H1 (cell line): ENCODE results near the gene MRPL54. TPM values are rescaled to one million over a fixed set of nuclear protein-coding genes. Genes with fewer than 3 reads are reported as not detected.

ENCODE experiments used
- CTCF ChIA-PET: fragments of 300-600 bp; sonication (Branson Sonifier 250); formaldehyde crosslinking; loops from one replicate; lab custom pipeline; 2021; ENCODE audit not compliant: partially characterized antibody; lab: Charles Lee
- POLR2A ChIA-PET: fragments of 300-600 bp; sonication (Branson Sonifier 250); formaldehyde crosslinking; loops from one replicate; lab custom pipeline; 2021; ENCODE audit warnings: inconsistent platforms; ENCODE audit not compliant: partially characterized antibody; lab: Charles Lee
- DNase-seq, 2 experiments: peaks; one replicate each; pipeline versions ENCODE4 v3.0.0 to v3.0.0-alpha.2; 2010 to 2022; ENCODE audit warnings: low spot score in 2 of 2, low read depth in 1 of 2, mixed read lengths in 1 of 2
- FAIRE-seq: peaks from 2 replicates; lab custom pipeline; 2011; peaks lifted over from hg19 to GRCh38; lab: Jason Lieb, UNC
- H2AFZ ChIP-seq: 2 replicates; pipeline ENCODE4 v1.8.1; 2012; ENCODE audit warnings: low read length, inconsistent platforms
- H2AK5ac ChIP-seq: 2 replicates; pipeline ENCODE4 v1.6.1; 2013; ENCODE audit warnings: low read depth, low read length
- H2BK120ac ChIP-seq: replicated peaks from 2 replicates; pipeline ENCODE3; 2013; ENCODE audit warnings: low read depth, low read length, inconsistent platforms
- H2BK12ac ChIP-seq: 2 replicates; pipeline ENCODE4 v1.6.1; 2013; ENCODE audit warnings: low read depth, low read length
- H2BK15ac ChIP-seq: 2 replicates; pipeline ENCODE4 v1.6.1; 2013; ENCODE audit warnings: low read length
- H2BK20ac ChIP-seq: 2 replicates; pipeline ENCODE4 v1.6.1; 2013; ENCODE audit warnings: low read length
- H2BK5ac ChIP-seq: 2 replicates; pipeline ENCODE4 v1.6.1; 2013; ENCODE audit warnings: low read depth, low read length
- H3K14ac ChIP-seq: 2 replicates; pipeline ENCODE4 v1.6.1; 2013; ENCODE audit warnings: inconsistent platforms; ENCODE audit not compliant: insufficient read length
- H3K18ac ChIP-seq: 2 replicates; pipeline ENCODE4 v1.6.1; 2013; ENCODE audit warnings: low read length; ENCODE audit errors: extremely low read depth
- H3K23ac ChIP-seq: 2 replicates; pipeline ENCODE4 v1.6.1; 2013; ENCODE audit warnings: inconsistent platforms; ENCODE audit not compliant: insufficient read length
- H3K23me2 ChIP-seq: 2 replicates; pipeline ENCODE4 v1.6.1; 2013; ENCODE audit warnings: low read depth, low read length
- H3K27ac ChIP-seq: 2 replicates; pipeline ENCODE4 v1.6.1; 2011; ENCODE audit warnings: low read depth, low read length, inconsistent platforms
- H3K27me3 ChIP-seq, 4 experiments: replicated peaks in 1 of 4; 1 replicate in 1 of 4; 2 replicates in 3 of 4; pipeline versions ENCODE4 v1.6.1 to v1.8.1; 2011 to 2013; ENCODE audit warnings: low read length in 3 of 4, mild to moderate bottlenecking in 3 of 4, inconsistent platforms in 2 of 4, mixed read lengths in 2 of 4, moderate library complexity in 1 of 4; ENCODE audit not compliant: control insufficient read depth in 3 of 4, insufficient read depth in 3 of 4; ENCODE audit errors: extremely low read depth in 1 of 4
- H3K36me3 ChIP-seq, 4 experiments: 2 replicates each; pipeline versions ENCODE4 v1.6.1 to v1.8.1; 2011 to 2013; ENCODE audit warnings: mild to moderate bottlenecking in 4 of 4, low read length in 3 of 4, moderate library complexity in 2 of 4, control low read depth in 1 of 4, inconsistent platforms in 1 of 4; ENCODE audit not compliant: insufficient read depth in 4 of 4, control insufficient read depth in 2 of 4
- H3K4ac ChIP-seq: replicated peaks from 2 replicates; pipeline ENCODE3; 2013; ENCODE audit warnings: low read length, low read depth, mixed read lengths, inconsistent platforms; ENCODE audit not compliant: insufficient read length
- H3K4me1 ChIP-seq, 4 experiments: replicated peaks in 1 of 4; 1 replicate in 1 of 4; 2 replicates in 3 of 4; pipeline versions ENCODE4 v1.6.1 to v1.8.1; 2011 to 2013; ENCODE audit warnings: low read length in 3 of 4, inconsistent platforms in 2 of 4, mixed read lengths in 1 of 4; ENCODE audit not compliant: insufficient read depth in 4 of 4, control insufficient read depth in 3 of 4
- H3K4me2 ChIP-seq, 2 experiments: 2 replicates each; pipeline versions ENCODE4 v1.6.1 to v1.8.1; 2011 to 2013; ENCODE audit warnings: low read depth in 2 of 2, low read length in 2 of 2, control low read depth in 1 of 2, inconsistent platforms in 1 of 2, mild to moderate bottlenecking in 1 of 2; ENCODE audit not compliant: insufficient read depth in 1 of 2
- H3K4me3 ChIP-seq, 4 experiments: fragments of 200-600, 300-600 bp in 1 of 4; sonication (generic), shearing (Covaris generic), sonication (Bioruptor Twin) in 1 of 4; 2 replicates each; pipeline versions ENCODE4 v1.5.1 to v1.8.1; 2011 to 2016; ENCODE audit warnings: low read length in 4 of 4, low read depth in 3 of 4, control low read depth in 2 of 4, inconsistent platforms in 2 of 4, mild to moderate bottlenecking in 2 of 4, mixed read lengths in 1 of 4, moderate library complexity in 1 of 4; ENCODE audit not compliant: insufficient read depth in 2 of 4; ENCODE audit errors: extremely low read depth in 1 of 4
- H3K56ac ChIP-seq: replicated peaks from 2 replicates; pipeline ENCODE3; 2013; ENCODE audit warnings: low read depth, mild to moderate bottlenecking, mixed read lengths, low read length, inconsistent platforms; ENCODE audit not compliant: insufficient read length
- H3K79me1 ChIP-seq: 2 replicates; pipeline ENCODE4 v1.6.1; 2013; ENCODE audit warnings: low read depth, low read length, control low read depth
- H3K79me2 ChIP-seq, 2 experiments: 2 replicates each; pipeline versions ENCODE4 v1.6.1 to v1.8.1; 2012 to 2013; ENCODE audit warnings: low read length in 2 of 2, mild to moderate bottlenecking in 2 of 2, inconsistent platforms in 1 of 2; ENCODE audit not compliant: insufficient read depth in 2 of 2, control insufficient read depth in 1 of 2
- H3K9ac ChIP-seq, 4 experiments: replicated peaks in 1 of 4; 1 replicate in 1 of 4; 2 replicates in 3 of 4; pipeline versions ENCODE4 v1.6.1 to v1.8.1; 2011 to 2013; ENCODE audit warnings: low read depth in 3 of 4, low read length in 3 of 4, control low read depth in 2 of 4, mild to moderate bottlenecking in 2 of 4, moderate library complexity in 2 of 4, inconsistent platforms in 1 of 4; ENCODE audit errors: extremely low read depth in 1 of 4
- H3K9me3 ChIP-seq, 2 experiments: 2 replicates each; pipeline versions ENCODE4 v1.6.1 to v1.8.1; 2012 to 2013; ENCODE audit warnings: mild to moderate bottlenecking in 2 of 2, moderate library complexity in 2 of 2, control low read depth in 1 of 2, inconsistent platforms in 1 of 2, low read depth in 1 of 2, low read length in 1 of 2, mixed read lengths in 1 of 2; ENCODE audit not compliant: insufficient read depth in 2 of 2
- H4K20me1 ChIP-seq, 2 experiments: replicated peaks in 1 of 2; 2 replicates each; pipeline versions ENCODE3 to v1.8.1; 2011 to 2013; ENCODE audit warnings: inconsistent platforms in 2 of 2, low read length in 2 of 2, mild to moderate bottlenecking in 1 of 2; ENCODE audit not compliant: insufficient read depth in 2 of 2, control insufficient read depth in 1 of 2
- H4K5ac ChIP-seq: 2 replicates; pipeline ENCODE4 v1.6.1; 2013; ENCODE audit warnings: low read length, low read depth, mixed read lengths, inconsistent platforms; ENCODE audit not compliant: insufficient read length
- H4K8ac ChIP-seq: 2 replicates; pipeline ENCODE4 v1.8.0; 2013; ENCODE audit warnings: mild to moderate bottlenecking, moderate library complexity, low read length, inconsistent platforms; ENCODE audit not compliant: insufficient read depth; ENCODE audit errors: extremely low read depth
- H4K91ac ChIP-seq: replicated peaks from 2 replicates; pipeline ENCODE3; 2013; ENCODE audit warnings: low read length, mixed read lengths, inconsistent platforms; ENCODE audit not compliant: insufficient read length
- BCL11A ChIP-seq, 2 experiments: IDR thresholded peaks; one replicate each; pipeline ENCODE4 v1.6.1; 2011; ENCODE audit warnings: low read depth in 2 of 2, low read length in 2 of 2, mild to moderate bottlenecking in 2 of 2
- BRCA1 ChIP-seq: IDR thresholded peaks from 2 replicates; pipeline ENCODE4 v1.6.1; 2012; ENCODE audit warnings: low read depth, low read length, improper control_type of control experiment
- CEBPB ChIP-seq: IDR thresholded peaks from 2 replicates; pipeline ENCODE4 v1.6.1; 2012; ENCODE audit warnings: low read depth, low read length
- CHD1 ChIP-seq: IDR thresholded peaks from 2 replicates; pipeline ENCODE4 v1.6.1; 2012; ENCODE audit warnings: low read depth, low read length, improper control_type of control experiment
- SP4 ChIP-seq: IDR thresholded peaks from 2 replicates; pipeline ENCODE4 v1.6.1; 2012; ENCODE audit warnings: low read length, inconsistent platforms
- TAF7 ChIP-seq: optimal IDR thresholded peaks from 2 replicates; pipeline ENCODE3; 2011; ENCODE audit warnings: low read depth, mild to moderate bottlenecking, inconsistent platforms, low read length, moderate library complexity, borderline replicate concordance
- WGBS, 2 experiments: shearing (Covaris generic) in 1 of 2; methylation state at CpG; one replicate each; pipeline versions ENCODE4 v1.1.6 to v1.1.7; 2013 to 2015; ENCODE audit warnings: low lambda C conversion rate in 2 of 2, mixed read lengths in 2 of 2, inconsistent platforms in 1 of 2, low coverage in 1 of 2, missing lambda C conversion rate in 1 of 2; ENCODE audit not compliant: insufficient replicate concordance in 2 of 2, insufficient coverage in 1 of 2, insufficient read length in 1 of 2; ENCODE audit errors: extremely low coverage in 1 of 2, missing lambda C conversion rate in 1 of 2; 5-methylcytosine and 5-hydroxymethylcytosine counted together
- polyA plus RNA-seq, 7 experiments: library from polyadenylated mRNA; depleted of rRNA in 3 of 7; stranded (reverse) in 5 of 7; unstranded in 2 of 7; fragments of >200 nt in 5 of 7; fragments of 200-250 nt in 2 of 7; gene quantifications; 1 replicate in 5 of 7; 2 replicates in 1 of 7; 4 replicates in 1 of 7; pipeline versions ENCODE4 v1.2.1 to v1.2.3, GENCODE V29; 2011 to 2013; ENCODE audit warnings: missing spikeins in 2 of 7, mixed read lengths in 2 of 7
- total RNA-seq: library from RNA; stranded (reverse); fragmentation: NEBNext Ultra II Directional; extraction: Animal tissue kit (Norgen Biotek cat#: 25700); gene quantifications from 2 replicates; pipeline ENCODE4 v1.2.1, GENCODE V29; 2021
- TF ChIP-seq, protein P1 (sequence below), 3 experiments: IDR thresholded peaks; 1 replicate in 2 of 3; 2 replicates in 1 of 3; pipeline versions ENCODE4 v1.5.1 to v1.6.1; 2011; ENCODE audit warnings: low read length in 3 of 3, mild to moderate bottlenecking in 3 of 3, inconsistent platforms in 2 of 3, low read depth in 1 of 3, moderate library complexity in 1 of 3; ENCODE audit not compliant: insufficient read depth in 1 of 3; ENCODE audit errors: control extremely low read depth in 1 of 3

The MRPL54 gene
- total and polyA plus RNA-seq, 2 of the 8 experiments (the other 6 are each of a cell fraction or from before 2014, with no cell fraction given): 63.8 to 72.8 TPM

DNA sequence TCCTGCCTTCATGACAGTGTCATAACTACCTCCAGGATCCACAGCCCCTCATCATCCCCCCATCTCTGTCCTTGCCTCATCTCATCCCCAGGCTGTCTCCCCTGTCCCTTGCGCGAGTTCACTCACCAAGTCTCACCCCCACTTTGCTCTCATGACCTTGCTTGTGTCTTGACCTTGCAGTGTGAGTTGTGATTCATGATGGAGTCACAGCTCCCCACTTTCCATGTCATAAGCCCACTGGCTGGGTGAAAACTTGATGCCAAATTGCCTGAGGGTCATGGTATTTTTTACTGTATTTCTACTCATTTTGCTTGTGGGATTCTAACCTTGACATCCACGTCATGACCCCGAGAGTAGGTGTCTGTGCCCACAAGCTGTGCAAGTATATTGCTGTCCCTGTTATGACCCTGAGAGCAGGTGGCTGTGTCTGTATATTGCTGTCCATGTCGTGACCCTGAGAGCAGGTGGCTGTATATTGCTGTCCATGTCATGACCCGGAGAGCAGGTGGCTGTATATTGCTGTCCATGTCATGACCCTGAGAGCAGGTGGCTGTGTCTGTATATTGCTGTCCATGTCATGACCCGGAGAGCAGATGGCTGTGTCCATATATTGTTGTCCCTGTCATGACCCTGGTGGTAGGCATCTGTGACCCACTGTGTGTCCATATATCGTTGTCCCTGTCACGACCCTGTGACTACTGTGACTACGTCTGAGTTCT is 24.8 kb upstream of the MRPL54 start:
- H2BK15ac ChIP-seq: no peak overlapping the region

More for the DNA sequence above, 24.8 kb upstream of the MRPL54 start:
- no peak for DNase-seq
- no peak overlapping the region for H3K4me3 ChIP-seq
- H2BK5ac ChIP-seq: no peak overlapping the region
- TF ChIP-seq BRCA1 (no peak), CHD1 (no peak), BCL11A (IDR thresholded peaks at IDR 0.05; ENCODE audit: low read depth in 2 of 2, low read length in 2 of 2) (no peak), SP4 (no peak), TAF7 (no peak), CEBPB (no peak)
- TF ChIP-seq, protein P1, sequence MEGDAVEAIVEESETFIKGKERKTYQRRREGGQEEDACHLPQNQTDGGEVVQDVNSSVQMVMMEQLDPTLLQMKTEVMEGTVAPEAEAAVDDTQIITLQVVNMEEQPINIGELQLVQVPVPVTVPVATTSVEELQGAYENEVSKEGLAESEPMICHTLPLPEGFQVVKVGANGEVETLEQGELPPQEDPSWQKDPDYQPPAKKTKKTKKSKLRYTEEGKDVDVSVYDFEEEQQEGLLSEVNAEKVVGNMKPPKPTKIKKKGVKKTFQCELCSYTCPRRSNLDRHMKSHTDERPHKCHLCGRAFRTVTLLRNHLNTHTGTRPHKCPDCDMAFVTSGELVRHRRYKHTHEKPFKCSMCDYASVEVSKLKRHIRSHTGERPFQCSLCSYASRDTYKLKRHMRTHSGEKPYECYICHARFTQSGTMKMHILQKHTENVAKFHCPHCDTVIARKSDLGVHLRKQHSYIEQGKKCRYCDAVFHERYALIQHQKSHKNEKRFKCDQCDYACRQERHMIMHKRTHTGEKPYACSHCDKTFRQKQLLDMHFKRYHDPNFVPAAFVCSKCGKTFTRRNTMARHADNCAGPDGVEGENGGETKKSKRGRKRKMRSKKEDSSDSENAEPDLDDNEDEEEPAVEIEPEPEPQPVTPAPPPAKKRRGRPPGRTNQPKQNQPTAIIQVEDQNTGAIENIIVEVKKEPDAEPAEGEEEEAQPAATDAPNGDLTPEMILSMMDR (IDR thresholded peaks at IDR 0.05; ENCODE audit: control extremely low read depth in 1 of 3, insufficient read depth in 1 of 3, low read depth in 1 of 3, low read length in 3 of 3): no peak
- H2BK12ac ChIP-seq: no peak overlapping the region
- WGBS, 2 experiments: 91% methylated on average over 10 of the region's 10 CpGs; no CpG with 5 or more reads in 1 of the 2 experiments
- H4K20me1 ChIP-seq: peaks cover 0 to 3% of the 10 kb centered on the region in 2 experiments
- no peak overlapping the region for H3K4ac ChIP-seq
- no peaks in the 10 kb centered on the region for H3K79me2 ChIP-seq
- H3K36me3 ChIP-seq: peaks cover 0 to 6% (median 2%) of the 10 kb centered on the region in 4 experiments; a peak in 4 of 8 replicates
- H3K9ac ChIP-seq: no peak overlapping the region
- POLR2A ChIA-PET: no interaction called here
- FAIRE-seq: no peak
- no peaks in the 10 kb centered on the region for H3K27me3 ChIP-seq
- no peak overlapping the region for H3K56ac ChIP-seq
- no peak overlapping the region for H3K18ac ChIP-seq
- no peak overlapping the region for H4K5ac ChIP-seq
- no peak overlapping the region for H2AK5ac ChIP-seq
- H2BK120ac ChIP-seq: no peak overlapping the region
- no peak overlapping the region for H3K14ac ChIP-seq
- CTCF ChIA-PET: interaction anchor here (0.9 to 1.0 kb wide), 3 partner anchors 9 to 26 kb away, joined by 3 read pairs; no protein-coding TSS in a partner anchor
- H3K23ac ChIP-seq: no peak overlapping the region
- H3K4me1 ChIP-seq: no peaks in the 10 kb centered on the region
- no peak overlapping the region for H2AFZ ChIP-seq
- no peaks in the 10 kb centered on the region for H3K23me2 ChIP-seq
- H4K91ac ChIP-seq: no peak overlapping the region
- H3K27ac ChIP-seq: no peak overlapping the region
- H4K8ac ChIP-seq: no peak overlapping the region
- no peaks in the 10 kb centered on the region for H3K9me3 ChIP-seq
- H2BK20ac ChIP-seq: no peak overlapping the region
- no peaks in the 10 kb centered on the region for H3K79me1 ChIP-seq
- no peak overlapping the region for H3K4me2 ChIP-seq
